ENCODE measurements around the gene FSTL3. TPM values are rescaled to one million over a fixed set of nuclear protein-coding genes. Genes with fewer than 3 reads are reported as not detected.

The FSTL3 gene
- total and polyA plus RNA-seq, 2 of the 8 experiments (the other 6 are each of a cell fraction or from before 2014, with no cell fraction given): 8.1 to 11.8 TPM

GRCh38 chr19:720345-721160 lies 44.4 kb downstream of the FSTL3 start (continued):
- no peak for TF ChIP-seq CHD1 (IDR thresholded peaks at IDR 0.05; ENCODE audit: low read depth, low read length)
